ENCODE results near the gene XXYLT1.

The XXYLT1 gene

GRCh38 chr3:195150181-195151118, 120.5 kb downstream of the XXYLT1 start:
- ChIA-PET CTCF (interaction anchor here (0.7 kb wide), 1 partner anchor 921 kb away, joined by 3 read pairs; no protein-coding TSS in a partner anchor), POLR2A (no interaction called here)
- no peak for DNase-seq (ENCODE audit: extremely low spot score)
- no peak for TF ChIP-seq FOXM1 (IDR thresholded peaks at IDR 0.05; ENCODE audit: borderline replicate concordance)
- TF ChIP-seq L3MBTL2 (conservative IDR thresholded peaks at IDR 0.05), result no peak
- TF ChIP-seq PKNOX1 (IDR thresholded peaks at IDR 0.05), result no peak
- TF ChIP-seq ELF4 (IDR thresholded peaks at IDR 0.05), result no peak

GRCh38 chr3:195149292-195150030, 121.5 kb downstream of the XXYLT1 start:
- ChIA-PET POLR2A (no interaction called here), CTCF (no interaction called here)
- TF ChIP-seq PKNOX1 (IDR thresholded peaks at IDR 0.05), result no peak
- no peak for TF ChIP-seq ARNT (IDR thresholded peaks at IDR 0.05)
- TF ChIP-seq FOXA1 (IDR thresholded peaks at IDR 0.05), result no peak
- no peak for TF ChIP-seq SUZ12 (IDR thresholded peaks at IDR 0.05)
- TF ChIP-seq FOXM1 (IDR thresholded peaks at IDR 0.05; ENCODE audit: borderline replicate concordance), result no peak
- DNase-seq (ENCODE audit: extremely low spot score), result no peak

GRCh38 chr3:195148549-195148948, 122.4 kb downstream of the XXYLT1 start:
- DNase-seq (ENCODE audit: extremely low spot score), result no peak
- CTCF ChIA-PET, result interaction anchor here (1.0 kb wide), 1 partner anchor 46 kb away, joined by 3 read pairs; no protein-coding TSS in a partner anchor

GRCh38 chr3:195147649-195148080, 123.3 kb downstream of the XXYLT1 start:
- no peak for DNase-seq (ENCODE audit: extremely low spot score)
- no peak for TF ChIP-seq TARDBP (IDR thresholded peaks at IDR 0.05)
- no peak for TF ChIP-seq FOXK2 (IDR thresholded peaks at IDR 0.05)
- TF ChIP-seq HDGF (IDR thresholded peaks at IDR 0.05; ENCODE audit: borderline replicate concordance), result no peak
- no peak for TF ChIP-seq SP1 (IDR thresholded peaks at IDR 0.05)
- TF ChIP-seq NFRKB (IDR thresholded peaks at IDR 0.05), result no peak
- TF ChIP-seq ELF4 (IDR thresholded peaks at IDR 0.05), result no peak
- no peak for TF ChIP-seq FOXA1 (IDR thresholded peaks at IDR 0.05)
- TF ChIP-seq CTBP1 (IDR thresholded peaks at IDR 0.05; ENCODE audit: borderline replicate concordance), result no peak
- POLR2A ChIA-PET, result no interaction called here
- CTCF ChIA-PET, result interaction anchor here (1.0 kb wide), 1 partner anchor 47 kb away, joined by 3 read pairs; no protein-coding TSS in a partner anchor

More at GRCh38 chr3:195148549-195148948, 122.4 kb downstream of the XXYLT1 start:
- POLR2A ChIA-PET, result interaction anchor here (0.6 kb wide), 1 partner anchor 109 kb away, joined by 3 read pairs; no protein-coding TSS in a partner anchor
- TF ChIP-seq FOXK2 (IDR thresholded peaks at IDR 0.05), result no peak
- TF ChIP-seq FOXA1 (IDR thresholded peaks at IDR 0.05), result no peak
- TF ChIP-seq NFRKB (IDR thresholded peaks at IDR 0.05), result no peak
- TF ChIP-seq LEF1 (IDR thresholded peaks at IDR 0.05; ENCODE audit: borderline replicate concordance), result no peak
- no peak for TF ChIP-seq SUZ12 (IDR thresholded peaks at IDR 0.05)
- no peak for TF ChIP-seq CTBP1 (IDR thresholded peaks at IDR 0.05; ENCODE audit: borderline replicate concordance)
- TF ChIP-seq L3MBTL2 (conservative IDR thresholded peaks at IDR 0.05), result no peak
- no peak for TF ChIP-seq TARDBP (IDR thresholded peaks at IDR 0.05)
- no peak for TF ChIP-seq HDGF (IDR thresholded peaks at IDR 0.05; ENCODE audit: borderline replicate concordance)
- TF ChIP-seq BHLHE40 (IDR thresholded peaks at IDR 0.05; ENCODE audit: borderline replicate concordance), result no peak
- TF ChIP-seq ELF4 (IDR thresholded peaks at IDR 0.05), result no peak
- TF ChIP-seq ZNF384 (IDR thresholded peaks at IDR 0.05), result no peak
- TF ChIP-seq FOXM1 (IDR thresholded peaks at IDR 0.05; ENCODE audit: borderline replicate concordance), result no peak
- TF ChIP-seq SP1 (IDR thresholded peaks at IDR 0.05), result no peak
- no peak for TF ChIP-seq ARNT (IDR thresholded peaks at IDR 0.05)

- DNase-seq (ENCODE audit: extremely low spot score), result no peak
- TF ChIP-seq SUZ12 (IDR thresholded peaks at IDR 0.05) (no peak), FOXA1 (IDR thresholded peaks at IDR 0.05) (no peak), NFRKB (IDR thresholded peaks at IDR 0.05) (no peak), ARNT (IDR thresholded peaks at IDR 0.05) (no peak), LEF1 (IDR thresholded peaks at IDR 0.05; ENCODE audit: borderline replicate concordance) (no peak), L3MBTL2 (conservative IDR thresholded peaks at IDR 0.05) (no peak), CTBP1 (IDR thresholded peaks at IDR 0.05; ENCODE audit: borderline replicate concordance) (no peak), PKNOX1 (IDR thresholded peaks at IDR 0.05) (no peak), ELF4 (IDR thresholded peaks at IDR 0.05) (no peak), ZNF384 (IDR thresholded peaks at IDR 0.05) (no peak), BHLHE40 (IDR thresholded peaks at IDR 0.05; ENCODE audit: borderline replicate concordance) (no peak), HDGF (IDR thresholded peaks at IDR 0.05; ENCODE audit: borderline replicate concordance) (no peak), TARDBP (IDR thresholded peaks at IDR 0.05) (no peak), FOXM1 (IDR thresholded peaks at IDR 0.05; ENCODE audit: borderline replicate concordance) (no peak), SP1 (IDR thresholded peaks at IDR 0.05) (no peak), FOXK2 (IDR thresholded peaks at IDR 0.05) (no peak)
- ChIA-PET CTCF (no interaction called here), POLR2A (no interaction called here)
These were observed 124.8 kb downstream of the XXYLT1 start for GRCh38 chr3:195146131-195146530.

Data from HEK293T (cell line).